Activated CD4-positive, alpha-beta T cell treated with anti-CD3 and anti-CD28 coated beads, Interleukin-2, amount 50 U/mL, for 4 hours (primary cell): Measurements from ENCODE around the gene MBLAC1.

Experiments
- DNase-seq, 2 experiments: peaks; one replicate each; pipeline ENCODE4 v3.0.0-alpha.2; 2020

The MBLAC1 gene

GRCh38 chr7:100098913-100099312 is 27.9 kb upstream of the MBLAC1 start:
- no peak for DNase-seq

- no peak for DNase-seq
Measured at GRCh38 chr7:100099452-100099851, 27.3 kb upstream of the MBLAC1 start.

- DNase-seq = peak; percentile 76 to 80
Measured at GRCh38 chr7:100100420-100101015, 26.2 kb upstream of the MBLAC1 start.

GRCh38 chr7:100101016-100101862 is 25.5 kb upstream of the MBLAC1 start, which contains the start of the genes AP4M1 and MCM7:
Gene AP4M1, plus strand, starts transcription at chr7:100101643. Its CDS starts 72 bp downstream, at chr7:100101715.
Gene MCM7, minus strand, starts transcription at chr7:100101397. Its CDS starts 103 bp downstream, at chr7:100101294.
- peak; percentile 91 to 93 for DNase-seq

- DNase-seq = no peak
Measured at GRCh38 chr7:100102950-100103840, 23.6 kb upstream of the MBLAC1 start.

- DNase-seq = no peak
Measured at GRCh38 chr7:100105534-100105933, 21.2 kb upstream of the MBLAC1 start.

GRCh38 chr7:100106633-100107032 is 20.1 kb upstream of the MBLAC1 start:
- no peak for DNase-seq

GRCh38 chr7:100107125-100107737 is 19.5 kb upstream of the MBLAC1 start:
- no peak for DNase-seq

GRCh38 chr7:100107890-100108289 is 18.9 kb upstream of the MBLAC1 start:
- no peak for DNase-seq

- DNase-seq = no peak
Measured at GRCh38 chr7:100109521-100110163, 17.1 kb upstream of the MBLAC1 start.

GRCh38 chr7:100111156-100111555 is 15.6 kb upstream of the MBLAC1 start:
- no peak for DNase-seq

- DNase-seq = no peak
Measured at GRCh38 chr7:100111914-100112313, 14.9 kb upstream of the MBLAC1 start.

GRCh38 chr7:100115026-100115425 is 11.7 kb upstream of the MBLAC1 start:
- DNase-seq = no peak

GRCh38 chr7:100118388-100119071 is 8.2 kb upstream of the MBLAC1 start:
- DNase-seq = no peak

- DNase-seq = peak; percentile 93 to 94
Measured at GRCh38 chr7:100119072-100119969, 7.4 kb upstream of the MBLAC1 start, which contains the start of the genes CNPY4 and TAF6. Gene CNPY4, plus strand, starts transcription at chr7:100119634. Its CDS starts 111 bp downstream, at chr7:100119745. Gene TAF6, minus strand, starts transcription at chr7:100119358. Its CDS starts 5,149 bp downstream, at chr7:100114209.

- peak; percentile 62 to 64 for DNase-seq
Measured at GRCh38 chr7:100119970-100120732, 6.6 kb upstream of the MBLAC1 start.

GRCh38 chr7:100120733-100121036 is 6.1 kb upstream of the MBLAC1 start:
- DNase-seq = no peak

GRCh38 chr7:100122067-100122466 is 4.7 kb upstream of the MBLAC1 start:
- no peak for DNase-seq

- no peak for DNase-seq
Measured at GRCh38 chr7:100122568-100122967, 4.2 kb upstream of the MBLAC1 start.
